Mucosa of descending colon (tissue), 3 donors: ENCODE data around the gene VPS13C. TPM values are rescaled to one million over a fixed set of nuclear protein-coding genes. Genes with fewer than 3 reads are reported as not detected.

ENCODE experiments used
- ATAC-seq: fragments of 200-7000 bp; cut with Tn5 transposase; one replicate; pipeline ENCODE4 v1.9.1; 2020; ENCODE audit warnings: mild to moderate bottlenecking, moderate library complexity
- DNase-seq, 3 donors: peaks; one replicate each; pipeline ENCODE4 v3.0.0-alpha.2; 2020
- H3K36me3 ChIP-seq: fragments of 200-600 bp; one replicate; pipeline ENCODE4 v1.8.0; 2021; ENCODE audit warnings: low read depth, mild to moderate bottlenecking
- H3K4me1 ChIP-seq: fragments of 200-600 bp; one replicate; pipeline ENCODE4 v1.8.0; 2021; ENCODE audit warnings: low read depth, mild to moderate bottlenecking
- H3K4me3 ChIP-seq: fragments of 200-600 bp; one replicate; pipeline ENCODE4 v1.8.0; 2021; ENCODE audit warnings: mild to moderate bottlenecking
- H3K9me3 ChIP-seq: fragments of 200-600 bp; one replicate; pipeline ENCODE4 v1.8.0; 2021; ENCODE audit warnings: mild to moderate bottlenecking
- CTCF ChIP-seq: fragments of 200-600 bp; IDR thresholded peaks from one replicate; pipeline ENCODE4 v1.8.0; 2022; ENCODE audit warnings: antibody characterized with exemption, mild to moderate bottlenecking
- intact Hi-C, 2 donors: fragments of 100-400 bp; cut with DNase I in 1 of 2; cut with micrococcal nuclease in 1 of 2; formaldehyde crosslinking; loops; one replicate each; pipeline versions ENCODE4 v1.11.0 to v1.11.1; 2022; cut with DNase I, micrococcal nuclease
- total RNA-seq, 3 donors: library from RNA; stranded (reverse); fragmentation: NEBNext Ultra II Directional in 2 of 3; extraction: Animal tissue kit (Norgen Biotek cat#: 25700) in 2 of 3; gene quantifications; one replicate each; pipeline versions ENCODE4 v1.2.1 to v1.2.4, GENCODE V29; 2021 to 2023
- donor health status: DM: no; HTN: no; CAD: no; lungs with moderate emphysema.
- donor health status: DM: no; HTN: no; CAD: no.
- donor health status: DM: no; HTN: yes; CAD: no.

Gene VPS13C
- total RNA-seq, 3 donors from 2014 or later: 51.0 to 76.1 (median 57.1) TPM

- no peak for ATAC-seq
- no peaks in the 10 kb centered on the region for H3K9me3 ChIP-seq
- intact Hi-C loops: no loop called here
- no peak overlapping the region for H3K4me3 ChIP-seq
- no peak for TF ChIP-seq CTCF
- no peaks in the 10 kb centered on the region for H3K4me1 ChIP-seq
- no peak for DNase-seq
- no peaks in the 10 kb centered on the region for H3K36me3 ChIP-seq
These were observed 198.3 kb downstream of the VPS13C start for GRCh38 chr15:61861962-61862361.

DNA sequence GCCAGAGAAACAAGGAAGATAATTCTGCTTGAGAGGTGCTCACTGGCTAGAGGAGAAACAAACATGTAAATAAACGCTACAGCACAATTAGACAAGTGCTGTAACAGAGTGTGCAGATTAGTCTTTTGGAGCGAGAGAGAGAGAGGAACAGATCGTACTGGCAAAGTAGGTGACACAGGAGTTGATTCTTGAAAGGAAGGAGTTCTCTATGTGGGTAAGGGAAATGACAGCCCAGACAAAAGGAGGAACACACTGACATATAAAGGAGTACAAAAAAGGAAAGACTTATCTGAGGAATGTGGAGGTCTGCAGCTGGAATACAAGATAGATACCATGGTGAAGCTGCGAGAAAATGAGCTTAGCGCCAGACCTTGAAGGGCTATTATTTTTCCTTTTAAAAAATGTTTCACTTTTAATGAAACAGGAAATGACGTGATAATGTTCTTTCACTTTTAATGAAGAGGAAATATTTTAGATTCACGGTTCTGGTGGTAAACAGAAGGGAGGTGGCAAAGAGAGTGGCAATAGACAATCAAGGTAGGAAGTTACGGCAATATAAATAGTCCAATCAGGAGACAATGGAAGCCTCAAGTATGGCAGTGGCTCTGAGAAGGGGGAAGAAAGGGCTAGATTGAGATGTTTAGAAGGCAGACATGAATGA lies 202.9 kb downstream of the VPS13C start:
- no peaks in the 10 kb centered on the region for H3K36me3 ChIP-seq
- ATAC-seq: peak; percentile 48
- H3K4me3 ChIP-seq: no peak overlapping the region
- H3K4me1 ChIP-seq: no peaks in the 10 kb centered on the region
- DNase-seq: no peak
- H3K9me3 ChIP-seq: no peaks in the 10 kb centered on the region
- intact Hi-C loops: no loop called here
- TF ChIP-seq CTCF: no peak

GRCh38 chr15:61856295-61856694 lies 204.0 kb downstream of the VPS13C start:
- no peaks in the 10 kb centered on the region for H3K9me3 ChIP-seq
- ATAC-seq: no peak
- intact Hi-C loops: no loop called here
- no peak for DNase-seq
- TF ChIP-seq CTCF: no peak
- no peak overlapping the region for H3K4me3 ChIP-seq
- H3K36me3 ChIP-seq: no peaks in the 10 kb centered on the region
- H3K4me1 ChIP-seq: no peaks in the 10 kb centered on the region

DNA sequence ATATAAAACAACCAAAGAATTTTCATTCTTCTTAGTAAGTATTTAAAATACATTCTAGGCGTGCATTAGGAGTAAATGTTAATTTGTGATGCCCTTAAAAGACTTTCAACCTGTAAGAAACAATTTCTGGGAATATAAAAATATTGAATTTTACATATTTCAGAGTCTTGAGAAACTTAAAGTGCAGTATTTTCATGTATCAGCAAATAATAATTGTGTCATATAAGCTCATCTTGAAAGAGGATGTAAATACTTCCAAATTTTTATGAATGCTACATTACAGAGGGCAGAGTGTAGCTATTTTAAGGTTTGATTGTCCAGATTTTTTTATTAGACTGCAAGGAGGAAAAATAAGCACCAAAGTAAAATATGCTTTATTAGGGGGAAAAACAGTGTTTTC lies 207.1 kb downstream of the VPS13C start:
- DNase-seq: no peak
- H3K4me1 ChIP-seq: no peaks in the 10 kb centered on the region
- intact Hi-C loops: no loop called here
- no peak for TF ChIP-seq CTCF
- no peaks in the 10 kb centered on the region for H3K9me3 ChIP-seq
- no peak overlapping the region for H3K4me3 ChIP-seq
- no peaks in the 10 kb centered on the region for H3K36me3 ChIP-seq
- ATAC-seq: no peak

DNA sequence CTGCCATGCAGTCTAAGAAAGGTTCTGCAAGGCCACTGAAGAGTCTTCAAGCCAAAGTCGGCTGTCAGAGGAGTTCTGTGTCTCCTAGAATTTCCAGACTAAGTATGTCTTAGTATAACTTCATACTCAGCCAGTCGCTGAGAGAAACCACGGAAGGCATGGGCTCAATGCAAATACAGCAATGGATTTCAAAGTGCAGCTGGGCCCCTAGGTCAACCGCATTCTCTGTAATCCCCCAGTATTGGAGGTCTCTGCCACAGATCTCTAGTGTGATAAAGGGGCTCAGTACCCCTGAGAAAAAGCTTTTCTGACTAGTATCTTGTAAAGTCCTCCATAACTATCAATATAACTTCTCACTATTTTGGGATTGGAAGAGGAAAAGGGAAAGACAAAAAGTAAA lies 208.3 kb downstream of the VPS13C start:
- H3K4me3 ChIP-seq: no peak overlapping the region
- H3K4me1 ChIP-seq: no peaks in the 10 kb centered on the region
- no peaks in the 10 kb centered on the region for H3K9me3 ChIP-seq
- ATAC-seq (no peak), DNase-seq (no peak)
- TF ChIP-seq CTCF: no peak
- H3K36me3 ChIP-seq: no peaks in the 10 kb centered on the region
- intact Hi-C loops: no loop called here

GRCh38 chr15:61849447-61849846 lies 210.8 kb downstream of the VPS13C start:
- H3K36me3 ChIP-seq: no peaks in the 10 kb centered on the region
- intact Hi-C loops: no loop called here
- DNase-seq (no peak), ATAC-seq (peak; percentile 66)
- H3K4me3 ChIP-seq: no peak overlapping the region
- H3K9me3 ChIP-seq: no peaks in the 10 kb centered on the region
- no peaks in the 10 kb centered on the region for H3K4me1 ChIP-seq
- TF ChIP-seq CTCF: no peak
